Fibroblast of mammary gland (primary cell): ENCODE results near the gene MED9.

Experiments
- DNase-seq: peaks from one replicate; pipeline ENCODE4 v3.0.0-alpha.2; 2010; ENCODE audit warnings: low read depth
- H3K4me3 ChIP-seq: 2 replicates; pipeline ENCODE4 v1.5.1; 2011; ENCODE audit warnings: low read depth, mild to moderate bottlenecking, low read length, moderate library complexity; ENCODE audit not compliant: control insufficient read depth
- CTCF ChIP-seq: conservative IDR thresholded peaks from 2 replicates; pipeline ENCODE4 v1.5.1; 2011; ENCODE audit warnings: low read depth, low read length, inconsistent platforms; ENCODE audit not compliant: control insufficient read depth, insufficient read depth

The MED9 gene

GRCh38 chr17:17496189-17497064, 19.6 kb downstream of the MED9 start, which contains the start of gene RASD1:
Gene RASD1 (minus strand): TSS chr17:17496395. CDS start chr17:17496181, 214 bp downstream.
- no peak for TF ChIP-seq CTCF
- H3K4me3 ChIP-seq = peak within 1 kb of the TSS; percentile 49
- peak; percentile 80 for DNase-seq

GRCh38 chr17:17497065-17497844, 20.5 kb downstream of the MED9 start:
- TF ChIP-seq CTCF = no peak
- peak overlapping the region; percentile 19 for H3K4me3 ChIP-seq
- DNase-seq = no peak

GRCh38 chr17:17497845-17498520, 21.2 kb downstream of the MED9 start:
- no peak for DNase-seq
- TF ChIP-seq CTCF = no peak
- H3K4me3 ChIP-seq = no peak overlapping the region

DNA sequence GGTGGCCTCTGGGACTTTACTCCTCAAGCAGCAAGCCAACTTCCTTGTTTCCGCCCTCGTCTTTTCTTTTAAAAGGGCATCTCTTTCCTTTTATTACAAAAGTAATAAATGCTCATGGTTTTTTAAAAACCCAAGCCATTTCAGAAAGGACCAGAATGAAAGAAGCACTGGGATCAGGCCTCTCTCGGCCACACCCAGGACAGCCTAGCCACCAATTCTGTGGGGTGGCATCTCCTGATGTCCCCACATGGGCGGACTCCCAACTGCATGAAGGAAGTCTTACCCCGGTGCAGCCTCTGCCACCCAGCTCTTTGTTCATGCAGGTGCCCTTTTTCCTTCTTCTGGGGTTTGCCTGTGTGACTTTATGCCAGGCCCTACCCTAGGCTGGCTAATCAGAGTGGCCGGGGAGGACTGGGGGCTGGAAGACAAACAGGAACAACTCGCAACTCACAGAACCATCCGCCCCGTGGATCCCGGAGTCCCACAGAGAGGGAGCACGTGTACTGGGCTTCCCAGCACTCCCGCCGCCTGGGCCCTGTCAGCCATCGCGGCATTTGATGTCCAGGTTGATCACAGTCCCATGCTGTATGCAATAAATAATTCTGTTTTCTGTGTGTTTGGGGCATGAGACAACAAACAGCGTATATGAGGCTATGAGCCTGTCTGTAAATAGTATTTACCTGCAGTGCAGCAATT, 22.0 kb downstream of the MED9 start:
- H3K4me3 ChIP-seq = no peak overlapping the region
- no peak for TF ChIP-seq CTCF
- DNase-seq = no peak

DNA sequence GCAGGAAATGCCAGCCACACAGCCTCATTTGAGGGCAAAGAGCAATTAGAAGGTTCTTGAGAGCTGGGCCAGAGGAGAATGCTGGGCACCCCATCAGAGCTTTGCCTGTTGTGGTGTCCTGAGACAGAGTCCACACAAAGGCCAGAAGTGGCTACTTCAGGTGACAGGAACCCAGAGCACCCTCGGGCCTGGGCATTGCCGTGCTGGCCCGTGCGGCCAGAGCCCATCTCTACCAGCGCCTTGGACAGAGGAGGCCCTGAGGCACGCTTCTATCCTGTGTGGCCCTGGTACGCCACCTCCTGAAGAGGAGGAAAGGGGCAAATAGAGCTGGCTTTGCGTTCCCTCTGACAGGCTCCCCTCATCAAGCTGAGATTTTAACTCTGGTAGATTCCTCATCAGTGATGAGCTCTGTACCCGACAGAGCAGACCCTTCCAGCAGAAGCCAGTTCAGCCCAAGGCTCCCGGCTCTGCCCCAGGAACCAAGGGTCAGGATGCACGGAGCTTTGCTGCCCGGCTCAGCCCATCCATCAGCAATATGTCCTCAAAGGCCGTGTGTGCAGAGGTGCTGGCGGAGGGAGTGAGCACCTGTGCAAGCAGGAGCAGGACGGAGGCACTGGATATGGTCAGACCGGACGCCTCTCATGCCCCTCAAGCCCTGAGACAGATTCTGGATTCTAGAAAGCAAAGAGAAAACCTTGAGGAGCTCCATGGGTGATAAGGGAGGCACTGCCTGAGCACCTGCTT, 22.8 kb downstream of the MED9 start:
- TF ChIP-seq CTCF = no peak
- no peak overlapping the region for H3K4me3 ChIP-seq
- no peak for DNase-seq
